ENCODE data around the gene ZNF101. TPM values are rescaled to one million over a fixed set of nuclear protein-coding genes. Genes with fewer than 3 reads are reported as not detected.
"Not testable (repeated sequence)": the region's sequence is repeated elsewhere in the genome, so short reads cannot be mapped to it uniquely, and the experiment has no call there.

Gene ZNF101
- total RNA-seq, 2 donors from 2014 or later = 5.3 to 6.7 TPM

DNA sequence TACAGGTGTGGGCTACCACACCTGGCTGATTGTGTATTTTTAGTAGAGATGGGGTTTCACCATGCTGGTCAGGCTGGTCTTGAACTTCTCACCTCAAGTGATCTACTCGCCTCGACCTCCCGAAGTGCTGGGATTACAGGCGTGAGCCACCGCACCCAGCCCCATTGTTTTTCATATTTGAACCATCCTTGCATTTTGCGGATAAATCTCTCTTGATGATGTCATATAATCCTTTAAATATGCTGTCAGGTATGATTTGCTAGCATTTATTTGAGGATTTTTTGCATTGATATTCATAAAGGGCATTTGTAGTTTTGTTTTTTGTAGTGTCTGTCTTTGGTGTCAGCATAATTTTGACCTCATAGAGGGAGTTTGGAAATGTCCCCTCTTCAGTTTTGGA lies 5.7 kb downstream of the ZNF101 start:
- WGBS, 2 donors = 96 to 98% methylated on average over 6 of the region's 6 CpGs
- peaks cover 5 to 6% of the 10 kb centered on the region in 2 donors for H3K36me3 ChIP-seq (replicated peaks in 1 of 2; ENCODE audit: insufficient read depth in 1 of 2, low read depth in 2 of 2)
- peaks cover 0 to 6% (median 0%) of the 10 kb centered on the region in 3 donors for H3K9me3 ChIP-seq
- H3K27ac ChIP-seq = no peak overlapping the region
- TF ChIP-seq, protein P1, sequence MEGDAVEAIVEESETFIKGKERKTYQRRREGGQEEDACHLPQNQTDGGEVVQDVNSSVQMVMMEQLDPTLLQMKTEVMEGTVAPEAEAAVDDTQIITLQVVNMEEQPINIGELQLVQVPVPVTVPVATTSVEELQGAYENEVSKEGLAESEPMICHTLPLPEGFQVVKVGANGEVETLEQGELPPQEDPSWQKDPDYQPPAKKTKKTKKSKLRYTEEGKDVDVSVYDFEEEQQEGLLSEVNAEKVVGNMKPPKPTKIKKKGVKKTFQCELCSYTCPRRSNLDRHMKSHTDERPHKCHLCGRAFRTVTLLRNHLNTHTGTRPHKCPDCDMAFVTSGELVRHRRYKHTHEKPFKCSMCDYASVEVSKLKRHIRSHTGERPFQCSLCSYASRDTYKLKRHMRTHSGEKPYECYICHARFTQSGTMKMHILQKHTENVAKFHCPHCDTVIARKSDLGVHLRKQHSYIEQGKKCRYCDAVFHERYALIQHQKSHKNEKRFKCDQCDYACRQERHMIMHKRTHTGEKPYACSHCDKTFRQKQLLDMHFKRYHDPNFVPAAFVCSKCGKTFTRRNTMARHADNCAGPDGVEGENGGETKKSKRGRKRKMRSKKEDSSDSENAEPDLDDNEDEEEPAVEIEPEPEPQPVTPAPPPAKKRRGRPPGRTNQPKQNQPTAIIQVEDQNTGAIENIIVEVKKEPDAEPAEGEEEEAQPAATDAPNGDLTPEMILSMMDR (IDR thresholded peaks at IDR 0.05) = no peak
- TF ChIP-seq POLR2A (IDR thresholded peaks at IDR 0.05) = no peak
- H3K4me3 ChIP-seq = no peak overlapping the region
- no peak for ATAC-seq
- no peak for DNase-seq
- intact Hi-C loops (cut with DNase I) = no loop called here
- no peaks in the 10 kb centered on the region for H3K27me3 ChIP-seq
- peaks cover 18% of the 10 kb centered on the region for H3K4me1 ChIP-seq

DNA sequence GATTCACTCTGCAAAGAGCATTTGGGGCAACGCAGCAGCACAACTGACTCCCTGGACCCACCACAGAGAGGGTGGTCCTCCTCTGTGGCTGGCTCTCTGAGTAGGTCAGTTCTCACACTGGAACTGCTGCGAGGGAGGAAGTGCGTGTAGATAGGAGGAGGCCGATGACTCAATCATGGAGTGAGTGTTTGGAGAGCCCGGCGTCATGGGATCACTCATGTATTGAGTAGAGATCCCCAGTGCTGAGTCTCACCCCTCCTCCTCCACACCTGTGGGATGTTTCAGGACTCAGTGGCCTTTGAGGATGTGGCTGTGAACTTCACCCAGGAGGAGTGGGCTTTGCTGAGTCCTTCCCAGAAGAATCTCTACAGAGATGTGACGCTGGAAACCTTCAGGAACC lies 8.9 kb downstream of the ZNF101 start:
- ATAC-seq (no peak), DNase-seq (no peak)
- WGBS, 2 donors = 96 to 99% methylated on average over 7 of the region's 7 CpGs
- H3K4me3 ChIP-seq = no peak overlapping the region
- intact Hi-C loops (cut with DNase I) = no loop called here
- H3K4me1 ChIP-seq = no peaks in the 10 kb centered on the region
- peaks cover 10 to 13% of the 10 kb centered on the region in 2 donors for H3K36me3 ChIP-seq (replicated peaks in 1 of 2; ENCODE audit: insufficient read depth in 1 of 2, low read depth in 2 of 2)
- no peaks in the 10 kb centered on the region for H3K27me3 ChIP-seq
- no peak overlapping the region for H3K27ac ChIP-seq
- H3K9me3 ChIP-seq = peaks cover 0 to 7% (median 0%) of the 10 kb centered on the region in 3 donors
- TF ChIP-seq POLR2A (IDR thresholded peaks at IDR 0.05) = no peak
- TF ChIP-seq, protein P1 (IDR thresholded peaks at IDR 0.05) = no peak

DNA sequence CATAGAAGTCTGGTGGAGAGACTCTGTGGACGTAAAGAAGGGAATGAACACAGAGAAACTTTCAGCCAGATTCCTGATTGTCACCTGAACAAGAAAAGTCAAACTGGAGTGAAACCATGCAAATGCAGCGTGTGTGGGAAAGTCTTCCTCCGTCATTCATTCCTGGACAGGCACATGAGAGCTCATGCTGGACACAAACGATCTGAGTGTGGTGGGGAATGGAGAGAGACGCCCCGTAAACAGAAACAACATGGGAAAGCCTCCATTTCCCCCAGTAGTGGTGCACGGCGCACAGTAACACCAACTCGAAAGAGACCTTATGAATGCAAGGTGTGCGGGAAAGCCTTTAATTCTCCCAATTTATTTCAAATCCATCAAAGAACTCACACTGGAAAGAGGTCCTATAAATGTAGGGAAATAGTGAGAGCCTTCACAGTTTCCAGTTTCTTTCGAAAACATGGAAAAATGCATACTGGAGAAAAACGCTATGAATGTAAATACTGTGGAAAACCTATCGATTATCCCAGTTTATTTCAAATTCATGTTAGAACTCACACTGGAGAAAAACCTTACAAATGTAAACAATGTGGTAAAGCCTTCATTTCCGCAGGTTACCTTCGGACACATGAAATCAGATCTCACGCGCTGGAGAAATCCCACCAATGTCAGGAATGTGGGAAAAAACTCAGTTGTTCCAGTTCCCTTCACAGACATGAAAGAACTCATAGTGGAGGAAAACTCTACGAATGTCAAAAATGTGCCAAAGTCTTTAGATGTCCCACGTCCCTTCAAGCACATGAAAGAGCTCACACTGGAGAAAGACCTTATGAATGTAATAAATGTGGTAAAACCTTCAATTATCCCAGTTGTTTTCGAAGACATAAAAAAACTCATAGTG lies 10.8 kb downstream of the ZNF101 start:
- intact Hi-C loops (cut with DNase I) = no loop called here
- WGBS, 2 donors = 96 to 97% methylated on average over 20 of the region's 20 CpGs
- Histone ChIP-seq H3K9me3 (peaks cover 0 to 7% (median 0%) of the 10 kb centered on the region in 3 donors), H3K27ac (no peak overlapping the region), H3K27me3 (no peaks in the 10 kb centered on the region), H3K4me3 (no peak overlapping the region), H3K4me1 (no peaks in the 10 kb centered on the region), H3K36me3 (replicated peaks in 1 of 2; ENCODE audit: insufficient read depth in 1 of 2, low read depth in 2 of 2) (peaks cover 10 to 13% of the 10 kb centered on the region in 2 donors)
- no peak for ATAC-seq
- TF ChIP-seq, protein P1 (IDR thresholded peaks at IDR 0.05) = no peak
- no peak for TF ChIP-seq POLR2A (IDR thresholded peaks at IDR 0.05)
- DNase-seq = no peak

DNA sequence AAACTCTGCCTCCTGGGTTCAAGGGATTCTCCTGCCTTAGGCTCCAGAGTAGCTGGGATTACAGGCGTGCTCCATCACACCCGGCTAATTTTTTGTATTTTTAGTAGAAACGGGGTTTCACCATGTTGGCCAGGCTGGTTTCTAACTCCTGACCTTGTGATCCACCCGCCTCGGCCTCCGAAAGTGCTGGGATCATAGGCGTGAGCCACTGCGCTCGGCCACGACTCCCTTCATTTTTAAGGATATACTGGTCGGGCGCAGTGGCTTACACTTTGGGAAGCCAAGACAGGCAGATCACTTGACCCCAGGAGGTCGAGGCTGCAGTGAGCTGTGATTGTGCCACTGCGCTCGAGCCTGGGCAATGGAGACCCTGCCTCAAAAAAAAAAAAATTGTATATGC lies 17.5 kb downstream of the ZNF101 start:
- H3K27me3 ChIP-seq; intact Hi-C loops (cut with DNase I); H3K4me3 ChIP-seq; H3K27ac ChIP-seq; ATAC-seq; H3K36me3 ChIP-seq (replicated peaks in 1 of 2; ENCODE audit: insufficient read depth in 1 of 2, low read depth in 2 of 2); DNase-seq; H3K9me3 ChIP-seq; H3K4me1 ChIP-seq: not testable (repeated sequence)
- WGBS, 2 donors = 97 to 99% methylated on average over 9 to 15 of the region's 15 CpGs

DNA sequence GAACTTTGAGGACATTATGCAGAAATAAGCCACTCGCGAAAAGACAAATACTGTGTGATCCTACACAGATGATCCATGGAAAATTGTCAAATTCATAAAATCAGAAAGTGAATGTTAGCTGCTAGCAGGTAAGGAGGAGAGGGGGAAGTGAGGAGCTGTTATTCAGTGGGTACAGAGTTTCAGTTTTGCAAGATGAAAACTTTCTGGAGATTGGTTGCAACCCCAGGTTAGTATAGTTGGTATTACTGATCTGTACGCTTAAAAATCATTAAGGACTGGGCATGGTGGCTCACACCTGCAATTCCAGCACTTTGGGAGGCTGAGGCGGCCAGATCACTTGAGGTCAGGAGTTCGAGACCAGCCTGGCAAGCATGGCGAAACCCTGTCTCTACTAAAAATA lies 17.9 kb downstream of the ZNF101 start:
- 93% methylated on average over 6 of the region's 6 CpGs for WGBS, 2 donors
- TF ChIP-seq, protein P1 (IDR thresholded peaks at IDR 0.05) = no peak
- TF ChIP-seq POLR2A (IDR thresholded peaks at IDR 0.05) = no peak
- no peak for ATAC-seq
- Histone ChIP-seq H3K9me3 (peaks cover 0 to 7% (median 0%) of the 10 kb centered on the region in 3 donors), H3K27ac (no peak overlapping the region), H3K4me1 (no peaks in the 10 kb centered on the region), H3K36me3 (replicated peaks in 1 of 2; ENCODE audit: insufficient read depth in 1 of 2, low read depth in 2 of 2) (no peaks in the 10 kb centered on the region), H3K4me3 (no peak overlapping the region), H3K27me3 (no peaks in the 10 kb centered on the region)
- intact Hi-C loops (cut with DNase I) = no loop called here
- no peak for DNase-seq
